Panc1 (cell line): ENCODE measurements around the gene GRID1.

Source experiments
- POLR2AphosphoS5 ChIP-seq: IDR thresholded peaks from 2 replicates; pipeline ENCODE4 v1.6.1; 2012; ENCODE audit warnings: mild to moderate bottlenecking, low read depth, low read length, moderate library complexity
- TF ChIP-seq, protein P1 (sequence below): fragments of 450-650 bp; IDR thresholded peaks from 2 replicates; pipeline ENCODE4 v1.5.1; 2017; ENCODE audit warnings: mild to moderate bottlenecking

DNA sequence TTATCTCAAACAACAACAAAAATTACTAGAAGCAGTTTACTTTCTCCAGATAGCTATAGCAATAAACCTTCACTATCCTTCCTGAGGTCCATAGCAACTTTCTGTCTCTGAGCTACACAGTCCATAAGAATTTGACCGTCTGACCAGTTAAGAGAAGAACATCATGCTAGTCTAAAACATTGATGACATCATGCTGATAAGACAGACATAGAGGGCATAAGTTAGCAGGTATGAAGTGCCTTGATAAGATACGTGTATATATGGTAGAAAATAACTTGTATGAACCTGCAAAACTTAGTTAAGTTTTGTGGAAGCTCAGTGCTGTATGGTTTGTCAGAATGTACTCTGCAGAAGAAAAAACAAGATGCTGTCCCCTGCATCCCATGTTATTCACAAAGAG, 353.0 kb downstream of the GRID1 start:
- TF ChIP-seq, protein P1, sequence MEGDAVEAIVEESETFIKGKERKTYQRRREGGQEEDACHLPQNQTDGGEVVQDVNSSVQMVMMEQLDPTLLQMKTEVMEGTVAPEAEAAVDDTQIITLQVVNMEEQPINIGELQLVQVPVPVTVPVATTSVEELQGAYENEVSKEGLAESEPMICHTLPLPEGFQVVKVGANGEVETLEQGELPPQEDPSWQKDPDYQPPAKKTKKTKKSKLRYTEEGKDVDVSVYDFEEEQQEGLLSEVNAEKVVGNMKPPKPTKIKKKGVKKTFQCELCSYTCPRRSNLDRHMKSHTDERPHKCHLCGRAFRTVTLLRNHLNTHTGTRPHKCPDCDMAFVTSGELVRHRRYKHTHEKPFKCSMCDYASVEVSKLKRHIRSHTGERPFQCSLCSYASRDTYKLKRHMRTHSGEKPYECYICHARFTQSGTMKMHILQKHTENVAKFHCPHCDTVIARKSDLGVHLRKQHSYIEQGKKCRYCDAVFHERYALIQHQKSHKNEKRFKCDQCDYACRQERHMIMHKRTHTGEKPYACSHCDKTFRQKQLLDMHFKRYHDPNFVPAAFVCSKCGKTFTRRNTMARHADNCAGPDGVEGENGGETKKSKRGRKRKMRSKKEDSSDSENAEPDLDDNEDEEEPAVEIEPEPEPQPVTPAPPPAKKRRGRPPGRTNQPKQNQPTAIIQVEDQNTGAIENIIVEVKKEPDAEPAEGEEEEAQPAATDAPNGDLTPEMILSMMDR, result no peak
- no peak for TF ChIP-seq POLR2AphosphoS5
